Astrocyte of the cerebellum (primary cell): ENCODE results near the gene PLEKHG2.

Source experiments
- DNase-seq: peaks from one replicate; pipeline ENCODE4 v3.0.0-alpha.2; 2011; ENCODE audit warnings: low read depth
- H3K4me3 ChIP-seq: 2 replicates; pipeline ENCODE4 v1.5.1; 2011; ENCODE audit warnings: mild to moderate bottlenecking, low read depth, low read length, moderate library complexity
- CTCF ChIP-seq: IDR thresholded peaks from 2 replicates; pipeline ENCODE4 v1.5.1; 2012; ENCODE audit warnings: low read length, low read depth, moderate library complexity, mild to moderate bottlenecking; ENCODE audit errors: missing control alignments
- in situ Hi-C: cut with HindIII; loops from 2 replicates; pipeline ENCODE4 v1.10.0; 2017; ENCODE audit warnings: low sequenced_read_pairs

The PLEKHG2 gene, protein sequence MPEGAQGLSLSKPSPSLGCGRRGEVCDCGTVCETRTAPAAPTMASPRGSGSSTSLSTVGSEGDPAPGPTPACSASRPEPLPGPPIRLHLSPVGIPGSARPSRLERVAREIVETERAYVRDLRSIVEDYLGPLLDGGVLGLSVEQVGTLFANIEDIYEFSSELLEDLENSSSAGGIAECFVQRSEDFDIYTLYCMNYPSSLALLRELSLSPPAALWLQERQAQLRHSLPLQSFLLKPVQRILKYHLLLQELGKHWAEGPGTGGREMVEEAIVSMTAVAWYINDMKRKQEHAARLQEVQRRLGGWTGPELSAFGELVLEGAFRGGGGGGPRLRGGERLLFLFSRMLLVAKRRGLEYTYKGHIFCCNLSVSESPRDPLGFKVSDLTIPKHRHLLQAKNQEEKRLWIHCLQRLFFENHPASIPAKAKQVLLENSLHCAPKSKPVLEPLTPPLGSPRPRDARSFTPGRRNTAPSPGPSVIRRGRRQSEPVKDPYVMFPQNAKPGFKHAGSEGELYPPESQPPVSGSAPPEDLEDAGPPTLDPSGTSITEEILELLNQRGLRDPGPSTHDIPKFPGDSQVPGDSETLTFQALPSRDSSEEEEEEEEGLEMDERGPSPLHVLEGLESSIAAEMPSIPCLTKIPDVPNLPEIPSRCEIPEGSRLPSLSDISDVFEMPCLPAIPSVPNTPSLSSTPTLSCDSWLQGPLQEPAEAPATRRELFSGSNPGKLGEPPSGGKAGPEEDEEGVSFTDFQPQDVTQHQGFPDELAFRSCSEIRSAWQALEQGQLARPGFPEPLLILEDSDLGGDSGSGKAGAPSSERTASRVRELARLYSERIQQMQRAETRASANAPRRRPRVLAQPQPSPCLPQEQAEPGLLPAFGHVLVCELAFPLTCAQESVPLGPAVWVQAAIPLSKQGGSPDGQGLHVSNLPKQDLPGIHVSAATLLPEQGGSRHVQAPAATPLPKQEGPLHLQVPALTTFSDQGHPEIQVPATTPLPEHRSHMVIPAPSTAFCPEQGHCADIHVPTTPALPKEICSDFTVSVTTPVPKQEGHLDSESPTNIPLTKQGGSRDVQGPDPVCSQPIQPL (N-terminal part only)

GRCh38 chr19:39412100-39412866 lies at the start of gene PLEKHG2:
PLEKHG2 (plus strand) TSS chr19:39412669; CDS start chr19:39414087, 1,418 bp downstream.
- DNase-seq, result peak; percentile 100
- peak; percentile 78 for TF ChIP-seq CTCF
- in situ Hi-C loops, result no loop called here
- peak within 1 kb of the TSS; percentile 97 for H3K4me3 ChIP-seq

GRCh38 chr19:39362682-39363657 lies 49.5 kb upstream of the PLEKHG2 start:
- no peak for DNase-seq
- in situ Hi-C loops, result no loop called here
- no peak for TF ChIP-seq CTCF
- H3K4me3 ChIP-seq, result no peak overlapping the region

DNA sequence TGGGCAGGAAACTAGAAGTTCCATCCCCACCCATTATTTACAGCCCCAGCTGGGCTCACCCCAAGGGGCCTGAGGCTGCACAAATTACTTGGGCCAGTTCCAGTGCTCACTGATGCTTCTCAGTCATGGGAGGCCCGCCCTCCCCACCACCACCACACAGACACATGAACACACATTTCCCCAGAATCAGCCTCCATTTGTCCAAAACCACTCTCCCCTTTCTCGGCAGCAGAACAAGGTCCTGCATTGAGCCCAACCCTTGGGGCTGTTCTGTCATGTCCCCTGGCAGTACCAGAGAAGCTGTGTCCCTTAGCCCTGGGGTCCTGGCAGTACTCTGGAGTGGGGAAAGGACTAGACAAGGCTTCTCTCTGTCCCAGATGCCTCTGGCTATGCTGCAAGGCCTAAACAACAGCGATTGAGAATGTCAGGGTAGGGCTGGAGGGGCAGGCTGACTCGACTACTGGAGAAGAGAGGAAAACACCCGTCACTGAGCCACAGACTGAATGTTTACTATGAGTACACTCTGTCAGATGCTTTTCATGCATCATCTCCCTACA lies 48.5 kb upstream of the PLEKHG2 start:
- TF ChIP-seq CTCF, result no peak
- no peak for DNase-seq
- no peak overlapping the region for H3K4me3 ChIP-seq
- in situ Hi-C loops, result no loop called here

DNA sequence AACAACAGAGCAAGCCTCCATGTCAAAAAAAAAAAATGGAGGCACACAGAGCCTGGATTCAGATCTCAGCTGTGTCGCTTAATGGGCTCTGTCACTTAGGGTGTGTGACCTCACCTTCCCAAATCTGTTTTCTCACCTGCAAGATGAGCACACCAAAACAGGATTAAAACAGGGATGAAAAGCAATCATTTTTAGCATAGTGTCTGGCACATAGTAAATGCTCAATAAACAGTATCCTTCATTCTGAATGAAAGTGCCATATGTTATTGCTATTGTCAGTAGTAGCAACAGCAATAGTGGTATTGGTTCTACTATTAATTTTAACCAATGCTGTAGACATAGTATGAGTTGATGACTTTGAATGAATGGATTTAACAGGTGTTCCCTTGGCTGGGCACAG lies 46.9 kb upstream of the PLEKHG2 start:
- TF ChIP-seq CTCF, result no peak
- in situ Hi-C loops, result no loop called here
- no peak for DNase-seq
- H3K4me3 ChIP-seq, result no peak overlapping the region

- no peak overlapping the region for H3K4me3 ChIP-seq
- in situ Hi-C loops, result no loop called here
- no peak for DNase-seq
- TF ChIP-seq CTCF, result no peak
Measured at GRCh38 chr19:39369200-39369599, 43.3 kb upstream of the PLEKHG2 start.
